ENCODE results near the gene TXLNB.
A peak's percentile ranks its signal among the peaks of the same experiment; 100 is the strongest.

The TXLNB gene

DNA sequence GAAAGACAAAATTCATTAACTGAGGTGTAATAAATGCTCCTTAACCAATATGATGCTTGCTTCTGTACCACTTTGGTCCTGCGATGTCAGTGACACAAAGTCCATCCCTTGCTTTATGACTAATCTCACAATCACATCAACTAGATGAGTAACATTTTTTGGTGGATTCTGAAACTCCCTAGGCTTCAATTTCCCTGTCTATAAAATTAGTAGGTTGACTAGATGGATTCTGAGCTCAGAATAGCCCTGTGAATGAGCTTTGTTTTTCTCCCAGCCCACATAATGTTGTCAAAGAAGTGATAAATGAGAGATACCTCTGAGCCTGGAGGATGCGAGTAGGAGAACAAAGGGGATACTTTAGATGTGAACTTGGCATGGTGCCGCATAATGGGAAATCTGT, 9.1 kb downstream of the TXLNB start:
- H3K9me3 ChIP-seq, result peaks cover 10% of the 10 kb centered on the region; the same call in 1 of the 2 replicates
- no peaks in the 10 kb centered on the region for H4K20me1 ChIP-seq
- TF ChIP-seq Cebpa-rat (IDR thresholded peaks at IDR 0.05), result no peak

GRCh38 chr6:139278190-139278589, 13.6 kb downstream of the TXLNB start:
- 0 out of 2 replicates have a peak, but pooled peaks cover 4% of the 10 kb centered on the region for H3K9me3 ChIP-seq
- H4K20me1 ChIP-seq, result no peaks in the 10 kb centered on the region
- no peaks in the 10 kb centered on the region for H3K27me3 ChIP-seq
- 0 out of 2 replicates have a peak, but pooled peaks cover 7% of the 10 kb centered on the region for H3K36me3 ChIP-seq
- no peak overlapping the region for H3K27ac ChIP-seq
- H3K4me1 ChIP-seq, result peaks cover 14% of the 10 kb centered on the region
- no peak overlapping the region for H3K4me2 ChIP-seq
- TF ChIP-seq Cebpa-rat (IDR thresholded peaks at IDR 0.05), result no peak
- H3K9ac ChIP-seq, result no peak overlapping the region
- no peak overlapping the region for H3K4me3 ChIP-seq

More for the DNA sequence above, 9.1 kb downstream of the TXLNB start:
- Histone ChIP-seq H3K27me3 (no peaks in the 10 kb centered on the region), H3K4me1 (peaks cover 14% of the 10 kb centered on the region), H3K27ac (no peak overlapping the region), H3K4me2 (no peak overlapping the region), H3K4me3 (no peak overlapping the region), H3K36me3 (peaks cover 12% of the 10 kb centered on the region; the same call in 1 of the 2 replicates), H3K9ac (no peak overlapping the region)

DNA sequence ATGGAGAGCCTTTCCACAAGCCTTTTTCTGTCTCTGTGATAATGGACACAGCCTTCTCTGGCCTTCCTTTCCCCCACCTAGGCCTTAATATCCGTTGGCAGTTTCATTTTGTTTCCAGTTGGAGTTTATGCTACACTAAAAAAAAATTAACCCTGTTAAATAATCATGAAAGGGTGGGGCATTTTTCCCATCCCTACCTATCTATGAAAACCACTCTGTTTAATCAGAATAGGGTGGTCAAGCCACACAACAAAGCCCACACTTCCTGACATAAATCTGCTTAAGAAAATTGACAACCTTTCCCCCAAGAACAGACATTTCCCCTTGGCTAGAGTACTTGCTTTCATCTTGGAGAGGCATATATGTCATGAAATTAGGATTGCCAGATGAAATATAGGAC, 14.2 kb downstream of the TXLNB start:
- no peak overlapping the region for H3K4me3 ChIP-seq
- H4K20me1 ChIP-seq, result no peaks in the 10 kb centered on the region
- H3K9ac ChIP-seq, result no peak overlapping the region
- H3K4me1 ChIP-seq, result peaks cover 14% of the 10 kb centered on the region
- TF ChIP-seq Cebpa-rat (IDR thresholded peaks at IDR 0.05), result no peak
- no peak overlapping the region for H3K27ac ChIP-seq
- H3K36me3 ChIP-seq, result 0 out of 2 replicates have a peak, but pooled peaks cover 7% of the 10 kb centered on the region
- H3K4me2 ChIP-seq, result no peak overlapping the region
- no peaks in the 10 kb centered on the region for H3K9me3 ChIP-seq
- H3K27me3 ChIP-seq, result no peaks in the 10 kb centered on the region

DNA sequence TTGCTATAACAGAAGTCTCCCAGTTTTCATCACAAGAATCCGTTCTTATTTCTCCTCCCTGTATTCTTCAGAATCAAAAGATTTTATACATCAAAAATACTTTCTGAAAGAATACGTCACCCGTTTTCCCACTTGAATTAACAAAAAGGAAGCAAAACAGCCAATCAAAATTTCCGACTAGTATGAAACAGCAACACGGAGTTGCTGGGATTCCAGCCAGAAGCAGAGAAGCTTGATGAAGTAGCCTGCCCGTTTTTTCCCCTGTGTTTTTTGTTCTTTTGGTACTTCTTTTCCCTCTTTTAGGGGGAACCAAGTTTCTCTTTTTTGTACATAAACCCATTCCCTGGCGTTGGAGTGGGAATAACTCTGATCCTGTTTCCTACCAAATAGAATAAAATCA, 14.6 kb downstream of the TXLNB start:
- H3K27me3 ChIP-seq, result no peaks in the 10 kb centered on the region
- H3K4me2 ChIP-seq, result no peak overlapping the region
- TF ChIP-seq Cebpa-rat (IDR thresholded peaks at IDR 0.05), result no peak
- H3K36me3 ChIP-seq, result 0 out of 2 replicates have a peak, but pooled peaks cover 4% of the 10 kb centered on the region
- H3K4me1 ChIP-seq, result peaks cover 14% of the 10 kb centered on the region
- no peaks in the 10 kb centered on the region for H4K20me1 ChIP-seq
- no peak overlapping the region for H3K4me3 ChIP-seq
- no peak overlapping the region for H3K9ac ChIP-seq
- no peak overlapping the region for H3K27ac ChIP-seq
- no peaks in the 10 kb centered on the region for H3K9me3 ChIP-seq

DNA sequence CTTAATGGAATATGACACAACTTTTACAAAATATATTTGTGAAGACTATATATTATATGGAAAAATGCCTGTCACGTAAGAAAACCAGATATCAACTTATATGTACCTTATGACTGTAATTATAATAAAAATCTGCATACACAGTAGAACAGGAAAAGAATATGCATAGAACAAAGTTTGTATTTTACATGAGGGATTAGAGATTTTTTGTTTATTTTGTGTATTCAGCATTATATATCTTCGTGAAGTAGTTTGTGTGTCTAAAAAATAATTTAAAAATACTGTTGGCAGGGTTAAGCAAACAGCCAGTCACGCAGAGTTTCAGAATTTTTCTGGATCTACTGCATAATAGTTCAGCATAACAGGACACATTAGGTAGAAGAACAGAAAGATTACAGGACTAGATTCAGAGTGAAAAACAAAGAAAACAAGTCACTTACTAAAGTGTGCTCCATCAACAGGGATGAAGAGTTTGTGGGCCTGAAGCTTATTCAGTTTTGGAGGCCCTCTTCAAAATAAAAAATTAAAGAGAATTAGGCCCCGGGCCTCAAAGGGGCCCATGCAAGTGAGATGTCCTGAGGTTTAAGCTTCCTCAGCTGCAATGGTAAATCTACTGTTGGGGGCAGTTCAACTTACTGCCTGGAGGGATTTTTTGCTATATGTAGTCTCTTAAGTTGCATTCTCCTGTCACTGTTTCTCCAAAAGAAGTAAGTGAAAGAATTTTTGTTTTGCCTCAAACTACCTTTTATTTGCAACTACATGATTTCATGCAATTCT, 16.3 kb downstream of the TXLNB start:
- H3K36me3 ChIP-seq, result 0 out of 2 replicates have a peak, but pooled peaks cover 4% of the 10 kb centered on the region
- H3K9me3 ChIP-seq, result no peaks in the 10 kb centered on the region
- no peak overlapping the region for H3K4me2 ChIP-seq
- H3K4me1 ChIP-seq, result peaks cover 13% of the 10 kb centered on the region
- no peak overlapping the region for H3K27ac ChIP-seq
- H3K4me3 ChIP-seq, result no peak overlapping the region
- H4K20me1 ChIP-seq, result no peaks in the 10 kb centered on the region
- TF ChIP-seq Cebpa-rat (IDR thresholded peaks at IDR 0.05), result no peak
- H3K9ac ChIP-seq, result no peak overlapping the region
- H3K27me3 ChIP-seq, result no peaks in the 10 kb centered on the region

DNA sequence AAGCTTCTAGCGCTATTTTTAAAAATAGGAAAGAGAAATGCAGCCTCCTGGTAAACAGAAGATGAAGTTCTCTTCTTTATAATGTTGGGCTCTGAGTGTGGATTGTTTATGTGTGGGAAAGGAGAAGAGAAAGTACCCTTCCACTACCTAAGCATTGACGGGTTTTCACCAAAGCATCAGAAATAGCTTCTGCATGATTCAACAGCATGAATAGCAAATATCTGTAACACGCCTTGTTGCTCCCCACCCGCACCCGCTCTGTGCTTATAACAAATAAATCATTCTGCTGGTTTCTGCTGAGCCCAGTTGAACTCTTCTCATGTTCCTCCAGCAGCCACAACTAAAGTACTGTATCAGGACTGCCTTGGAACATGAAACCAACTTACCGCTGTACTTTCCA, 20.7 kb downstream of the TXLNB start:
- Histone ChIP-seq H3K4me2 (no peak overlapping the region), H3K4me3 (no peak overlapping the region), H3K4me1 (no peaks in the 10 kb centered on the region), H3K27ac (no peak overlapping the region), H3K36me3 (peaks cover 9% of the 10 kb centered on the region; the same call in 1 of the 2 replicates), H4K20me1 (no peaks in the 10 kb centered on the region), H3K9ac (no peak overlapping the region), H3K27me3 (no peaks in the 10 kb centered on the region), H3K9me3 (no peaks in the 10 kb centered on the region)
- TF ChIP-seq Cebpa-rat (IDR thresholded peaks at IDR 0.05), result no peak

- Histone ChIP-seq H3K4me3 (no peak overlapping the region), H3K4me2 (no peak overlapping the region), H3K36me3 (peaks cover 5% of the 10 kb centered on the region; the same call in 1 of the 2 replicates), H3K9ac (no peak overlapping the region), H3K9me3 (no peaks in the 10 kb centered on the region), H3K27me3 (no peaks in the 10 kb centered on the region), H3K4me1 (no peaks in the 10 kb centered on the region), H3K27ac (no peak overlapping the region), H4K20me1 (no peaks in the 10 kb centered on the region)
- TF ChIP-seq Cebpa-rat (IDR thresholded peaks at IDR 0.05), result no peak
These were observed 21.5 kb downstream of the TXLNB start for GRCh38 chr6:139270249-139270648.

- Histone ChIP-seq H3K9ac (no peak overlapping the region), H3K4me2 (no peak overlapping the region), H3K4me3 (no peak overlapping the region), H3K4me1 (peaks cover 17% of the 10 kb centered on the region), H4K20me1 (no peaks in the 10 kb centered on the region), H3K36me3 (peaks cover 11% of the 10 kb centered on the region; the same call in 1 of the 2 replicates), H3K27ac (no peak overlapping the region), H3K27me3 (no peaks in the 10 kb centered on the region), H3K9me3 (no peaks in the 10 kb centered on the region)
- TF ChIP-seq Cebpa-rat (IDR thresholded peaks at IDR 0.05), result no peak
These were observed 26.1 kb downstream of the TXLNB start for GRCh38 chr6:139265512-139266190.

DNA sequence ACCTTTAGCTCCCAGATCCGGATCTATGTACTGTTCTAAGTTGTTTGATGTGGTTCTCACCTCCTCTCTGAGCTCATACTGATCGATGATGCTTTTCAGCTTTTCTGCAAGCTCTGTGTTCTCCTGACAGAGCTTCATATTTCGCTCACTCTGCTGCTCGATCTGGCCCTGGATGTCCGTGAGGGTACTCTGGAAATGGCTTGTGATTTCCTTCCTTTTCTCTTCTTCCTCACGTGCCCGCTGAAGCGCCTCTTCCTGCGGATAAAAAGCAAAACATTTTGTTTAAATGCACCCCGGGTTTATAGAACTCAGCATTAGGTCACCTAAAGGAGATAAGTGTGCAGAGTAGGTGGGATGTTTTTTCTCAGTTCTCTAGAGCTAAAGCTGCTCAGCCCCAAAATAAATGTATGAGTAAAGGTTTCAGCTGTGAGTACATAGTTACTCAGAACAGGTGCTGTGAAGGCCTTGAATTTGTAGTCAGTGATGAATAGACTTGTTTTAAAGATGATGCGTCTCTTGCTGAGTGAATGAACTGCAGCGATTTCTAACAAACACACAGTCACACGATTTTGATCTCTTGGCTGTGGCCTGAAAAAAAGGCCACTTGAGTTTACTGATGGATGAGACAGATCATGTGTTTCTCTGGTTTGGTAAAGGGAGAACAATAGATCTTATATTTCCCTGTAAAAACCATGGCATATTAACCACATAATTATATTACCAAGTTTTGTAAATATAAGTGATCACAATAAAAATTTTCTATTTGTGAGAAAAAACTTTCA, 29.1 kb downstream of the TXLNB start:
- H3K9ac ChIP-seq, result peak overlapping the region; percentile 60; the same call in 1 of the 2 replicates
- H3K27ac ChIP-seq, result peak overlapping the region; percentile 32; the same call in 1 of the 2 replicates
- H3K4me3 ChIP-seq, result no peak overlapping the region
- TF ChIP-seq Cebpa-rat (IDR thresholded peaks at IDR 0.05), result no peak
- peaks cover 24% of the 10 kb centered on the region for H3K36me3 ChIP-seq
- H3K27me3 ChIP-seq, result no peaks in the 10 kb centered on the region
- H3K4me2 ChIP-seq, result peak overlapping the region; percentile 74
- no peaks in the 10 kb centered on the region for H4K20me1 ChIP-seq
- H3K9me3 ChIP-seq, result no peaks in the 10 kb centered on the region
- H3K4me1 ChIP-seq, result peaks cover 24% of the 10 kb centered on the region
